ENCODE results near the gene UCHL3.

DNA sequence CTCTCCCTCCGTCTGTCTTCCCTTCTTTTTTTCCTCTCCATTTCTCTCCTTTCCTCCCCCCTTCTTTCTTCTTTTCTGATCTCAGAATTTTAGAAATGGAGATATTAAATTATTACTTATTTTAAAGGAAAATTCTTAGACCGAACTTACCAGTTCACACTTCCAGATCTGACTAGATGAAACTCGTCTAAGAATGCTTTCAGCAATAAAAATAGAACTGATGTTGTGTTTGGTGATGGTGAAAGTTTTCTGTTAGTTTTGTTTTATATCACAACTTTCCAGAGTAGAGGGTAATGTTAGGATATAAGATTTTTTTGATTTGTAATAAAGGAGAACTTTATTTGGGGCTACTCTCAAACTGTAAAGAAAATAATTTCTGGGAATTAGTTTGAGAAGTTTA lies 29.9 kb downstream of the UCHL3 start:
- TF ChIP-seq, protein P1, sequence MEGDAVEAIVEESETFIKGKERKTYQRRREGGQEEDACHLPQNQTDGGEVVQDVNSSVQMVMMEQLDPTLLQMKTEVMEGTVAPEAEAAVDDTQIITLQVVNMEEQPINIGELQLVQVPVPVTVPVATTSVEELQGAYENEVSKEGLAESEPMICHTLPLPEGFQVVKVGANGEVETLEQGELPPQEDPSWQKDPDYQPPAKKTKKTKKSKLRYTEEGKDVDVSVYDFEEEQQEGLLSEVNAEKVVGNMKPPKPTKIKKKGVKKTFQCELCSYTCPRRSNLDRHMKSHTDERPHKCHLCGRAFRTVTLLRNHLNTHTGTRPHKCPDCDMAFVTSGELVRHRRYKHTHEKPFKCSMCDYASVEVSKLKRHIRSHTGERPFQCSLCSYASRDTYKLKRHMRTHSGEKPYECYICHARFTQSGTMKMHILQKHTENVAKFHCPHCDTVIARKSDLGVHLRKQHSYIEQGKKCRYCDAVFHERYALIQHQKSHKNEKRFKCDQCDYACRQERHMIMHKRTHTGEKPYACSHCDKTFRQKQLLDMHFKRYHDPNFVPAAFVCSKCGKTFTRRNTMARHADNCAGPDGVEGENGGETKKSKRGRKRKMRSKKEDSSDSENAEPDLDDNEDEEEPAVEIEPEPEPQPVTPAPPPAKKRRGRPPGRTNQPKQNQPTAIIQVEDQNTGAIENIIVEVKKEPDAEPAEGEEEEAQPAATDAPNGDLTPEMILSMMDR (IDR thresholded peaks at IDR 0.05), result no peak
- TF ChIP-seq POLR2AphosphoS5 (IDR thresholded peaks at IDR 0.05), result no peak

Measured in prostate gland (tissue), 2 donors.